Epithelial cell of esophagus (primary cell): Measurements from ENCODE around the gene PARVB.
A peak's percentile ranks its signal among the peaks of the same experiment; 100 is the strongest.

Experiments
- DNase-seq: peaks from one replicate; pipeline ENCODE4 v3.0.0; 2010; ENCODE audit warnings: low read depth
- H3K4me3 ChIP-seq: 2 replicates; pipeline ENCODE4 v1.5.1; 2011; ENCODE audit warnings: mild to moderate bottlenecking, low read length, control low read depth
- CTCF ChIP-seq: IDR thresholded peaks from 2 replicates; pipeline ENCODE4 v1.5.1; 2011; ENCODE audit warnings: low read depth, mild to moderate bottlenecking, low read length, control low read depth, inconsistent platforms; ENCODE audit not compliant: insufficient read depth; ENCODE audit errors: missing control alignments

Gene PARVB

GRCh38 chr22:44031158-44031952, 7.3 kb downstream of the PARVB start:
- H3K4me3 ChIP-seq, result no peak overlapping the region
- no peak for DNase-seq
- TF ChIP-seq CTCF, result no peak

- H3K4me3 ChIP-seq, result no peak overlapping the region
- no peak for DNase-seq
- no peak for TF ChIP-seq CTCF
Measured at GRCh38 chr22:44032126-44032730, 8.1 kb downstream of the PARVB start.

- no peak for DNase-seq
- H3K4me3 ChIP-seq, result no peak overlapping the region
- TF ChIP-seq CTCF, result no peak
Measured at GRCh38 chr22:44033287-44033686, 9.2 kb downstream of the PARVB start.

GRCh38 chr22:44033694-44034093, 9.6 kb downstream of the PARVB start:
- TF ChIP-seq CTCF, result no peak
- no peak for DNase-seq

GRCh38 chr22:44037519-44038375, 13.6 kb downstream of the PARVB start:
- peak; percentile 96 for DNase-seq
- TF ChIP-seq CTCF, result no peak
- no peak overlapping the region for H3K4me3 ChIP-seq

More at GRCh38 chr22:44033694-44034093, 9.6 kb downstream of the PARVB start:
- H3K4me3 ChIP-seq, result no peak overlapping the region

GRCh38 chr22:44039566-44040171, 15.6 kb downstream of the PARVB start:
- no peak for DNase-seq
- no peak for TF ChIP-seq CTCF
- H3K4me3 ChIP-seq, result no peak overlapping the region
